Neural progenitor cell (in vitro differentiated cells): Measurements from ENCODE around the gene ARHGAP22.

Experiments used
- EZH2 ChIP-seq: fragments of 200-600 bp; sonication (generic); IDR thresholded peaks from 2 replicates; pipeline ENCODE4 v1.6.1; 2017; ENCODE audit warnings: antibody characterized with exemption, mild to moderate bottlenecking, moderate library complexity
- TF ChIP-seq, protein P1 (sequence below): fragments of 200-600 bp; sonication (generic); IDR thresholded peaks from 2 replicates; pipeline ENCODE4 v1.5.1; 2017; ENCODE audit warnings: antibody characterized with exemption, mild to moderate bottlenecking

DNA sequence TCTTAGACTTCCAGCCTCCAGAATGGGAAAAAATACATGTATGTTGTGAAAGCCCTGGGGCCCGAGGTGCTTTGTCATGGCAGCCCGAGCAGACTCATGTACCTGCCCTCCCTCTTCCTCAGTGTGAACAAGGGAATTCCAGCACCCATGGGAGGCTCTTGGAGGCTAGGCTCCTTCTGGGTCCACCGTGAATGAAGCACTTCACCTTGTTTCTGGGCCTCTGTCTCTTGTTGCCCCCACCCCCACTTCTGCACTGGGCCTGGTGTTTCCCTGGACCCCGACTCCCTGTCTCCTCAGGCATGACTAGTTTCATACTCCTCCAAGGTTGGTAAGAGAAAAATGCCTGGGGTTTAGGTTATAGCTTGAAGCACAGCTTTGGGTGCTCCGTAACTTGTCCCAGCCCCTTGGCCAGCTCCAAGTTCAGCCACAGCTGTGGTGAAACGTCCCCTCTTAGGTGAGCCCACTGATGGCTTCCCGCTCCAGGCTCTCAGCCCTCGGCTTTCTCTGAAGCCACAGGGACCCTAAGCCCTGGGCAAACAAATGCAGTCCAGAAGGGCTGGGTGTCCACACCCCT, 30.2 kb upstream of the ARHGAP22 start:
- TF ChIP-seq, protein P1, sequence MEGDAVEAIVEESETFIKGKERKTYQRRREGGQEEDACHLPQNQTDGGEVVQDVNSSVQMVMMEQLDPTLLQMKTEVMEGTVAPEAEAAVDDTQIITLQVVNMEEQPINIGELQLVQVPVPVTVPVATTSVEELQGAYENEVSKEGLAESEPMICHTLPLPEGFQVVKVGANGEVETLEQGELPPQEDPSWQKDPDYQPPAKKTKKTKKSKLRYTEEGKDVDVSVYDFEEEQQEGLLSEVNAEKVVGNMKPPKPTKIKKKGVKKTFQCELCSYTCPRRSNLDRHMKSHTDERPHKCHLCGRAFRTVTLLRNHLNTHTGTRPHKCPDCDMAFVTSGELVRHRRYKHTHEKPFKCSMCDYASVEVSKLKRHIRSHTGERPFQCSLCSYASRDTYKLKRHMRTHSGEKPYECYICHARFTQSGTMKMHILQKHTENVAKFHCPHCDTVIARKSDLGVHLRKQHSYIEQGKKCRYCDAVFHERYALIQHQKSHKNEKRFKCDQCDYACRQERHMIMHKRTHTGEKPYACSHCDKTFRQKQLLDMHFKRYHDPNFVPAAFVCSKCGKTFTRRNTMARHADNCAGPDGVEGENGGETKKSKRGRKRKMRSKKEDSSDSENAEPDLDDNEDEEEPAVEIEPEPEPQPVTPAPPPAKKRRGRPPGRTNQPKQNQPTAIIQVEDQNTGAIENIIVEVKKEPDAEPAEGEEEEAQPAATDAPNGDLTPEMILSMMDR = no peak
- TF ChIP-seq EZH2 = no peak
